Spleen (tissue), 11 donors: ENCODE results near the gene MGAT4B. TPM values are rescaled to one million over a fixed set of nuclear protein-coding genes. Genes with fewer than 3 reads are reported as not detected.

ENCODE experiments used
- DNase-seq: peaks from one replicate; pipeline ENCODE4 v3.0.0-alpha.2; 2020
- H3K27ac ChIP-seq, 8 donors: fragments of 200-600 bp; sonication (generic) in 7 of 8; 1 replicate in 4 of 8; 2 replicates in 4 of 8; pipeline versions ENCODE4 v1.5.0 to v1.8.0; 2016 to 2021; ENCODE audit warnings: inconsistent platforms in 4 of 8, mild to moderate bottlenecking in 4 of 8, moderate library complexity in 1 of 8
- H3K27me3 ChIP-seq, 7 donors: fragments of 200-600 bp; sonication (generic) in 6 of 7; replicated peaks in 1 of 7; 1 replicate in 4 of 7; 2 replicates in 3 of 7; pipeline versions ENCODE4 v1.5.0 to v1.8.0; 2016 to 2021; ENCODE audit warnings: inconsistent platforms in 3 of 7, mild to moderate bottlenecking in 1 of 7
- H3K36me3 ChIP-seq, 6 donors: fragments of 200-600 bp; sonication (generic) in 5 of 6; 1 replicate in 4 of 6; 2 replicates in 2 of 6; pipeline versions ENCODE4 v1.5.0 to v1.8.0; 2016 to 2021; ENCODE audit warnings: inconsistent platforms in 2 of 6
- H3K4me1 ChIP-seq, 6 donors: fragments of 200-600 bp; sonication (generic) in 5 of 6; 1 replicate in 3 of 6; 2 replicates in 3 of 6; pipeline versions ENCODE4 v1.5.0 to v1.8.0; 2016 to 2021; ENCODE audit warnings: inconsistent platforms in 3 of 6
- H3K4me3 ChIP-seq, 8 donors: fragments of 200-600 bp; sonication (generic) in 7 of 8; 1 replicate in 4 of 8; 2 replicates in 4 of 8; pipeline versions ENCODE4 v1.5.0 to v1.8.0; 2016 to 2021; ENCODE audit warnings: inconsistent platforms in 4 of 8, mild to moderate bottlenecking in 4 of 8, moderate library complexity in 2 of 8
- H3K9me3 ChIP-seq, 8 donors: fragments of 200-600 bp; sonication (generic) in 7 of 8; 1 replicate in 4 of 8; 2 replicates in 4 of 8; pipeline versions ENCODE4 v1.5.0 to v1.8.0; 2016 to 2021; ENCODE audit warnings: inconsistent platforms in 4 of 8
- CTCF ChIP-seq, 11 experiments: fragments of 200-600 bp in 7 of 11; fragments of 450-650 bp in 4 of 11; sonication (generic) in 4 of 11; IDR thresholded peaks in 8 of 11; conservative IDR thresholded peaks in 3 of 11; 1 replicate in 7 of 11; 2 replicates in 4 of 11; pipeline versions ENCODE4 v1.4.0 to v1.8.0; 2016 to 2021; ENCODE audit warnings: antibody characterized with exemption in 11 of 11, inconsistent platforms in 4 of 11, mild to moderate bottlenecking in 1 of 11
- POLR2A ChIP-seq, 3 donors: fragments of 450-650 bp; IDR thresholded peaks; one replicate each; pipeline ENCODE4 v1.5.1; 2017; ENCODE audit warnings: antibody characterized with exemption in 3 of 3, mild to moderate bottlenecking in 1 of 3
- POLR2AphosphoS5 ChIP-seq, 3 donors: sonication (generic); formaldehyde crosslinking; IDR thresholded peaks; one replicate each; pipeline ENCODE4 v1.5.1; 2017; ENCODE audit warnings: antibody characterized with exemption in 3 of 3
- WGBS, 5 donors: extraction: QIAGEN DNeasy Blood & Tissue Kit in 3 of 5; methylation state at CpG; one replicate each; pipeline versions ENCODE4 v1.1.5 to v1.1.7; 2013 to 2018; 5-methylcytosine and 5-hydroxymethylcytosine counted together
- intact Hi-C: fragments of 100-400 bp; cut with DNase I; formaldehyde crosslinking; loops from one replicate; pipeline ENCODE4 v1.15.0; 2023; ENCODE audit warnings: low total_unique reads
- polyA plus RNA-seq, 3 donors: library from polyadenylated mRNA; stranded (reverse); fragments of 200-250 nt; gene quantifications; one replicate each; pipeline ENCODE4 v1.2.1, GENCODE V29; 2013
- total RNA-seq, 7 donors: library from RNA; depleted of rRNA in 3 of 7; stranded (reverse); fragments of >200 nt in 3 of 7; fragmentation: NEBNext Ultra II Directional in 4 of 7; extraction: Animal tissue kit (Norgen Biotek cat#: 25700) in 4 of 7; gene quantifications; one replicate each; pipeline versions ENCODE4 v1.1.0 to v1.2.1, GENCODE V29; 2016 to 2021
- donor health status: healthy with polysubstance abuse.
- donor health status: DM: no; HTN: no; CAD: no; lungs with moderate emphysema.
- donor health status: DM: no; HTN: no; CAD: no.
- donor health status: Bipolar disorder and iron deficiency.
- donor health status: healthy.
- donor health status: DM: no; HTN: no; CAD: no.
- donor health status: DM: yes; HTN: yes; CAD: no.

Gene MGAT4B
- total and polyA plus RNA-seq, 10 donors: 34.9 to 117 (median 79.2) TPM

DNA sequence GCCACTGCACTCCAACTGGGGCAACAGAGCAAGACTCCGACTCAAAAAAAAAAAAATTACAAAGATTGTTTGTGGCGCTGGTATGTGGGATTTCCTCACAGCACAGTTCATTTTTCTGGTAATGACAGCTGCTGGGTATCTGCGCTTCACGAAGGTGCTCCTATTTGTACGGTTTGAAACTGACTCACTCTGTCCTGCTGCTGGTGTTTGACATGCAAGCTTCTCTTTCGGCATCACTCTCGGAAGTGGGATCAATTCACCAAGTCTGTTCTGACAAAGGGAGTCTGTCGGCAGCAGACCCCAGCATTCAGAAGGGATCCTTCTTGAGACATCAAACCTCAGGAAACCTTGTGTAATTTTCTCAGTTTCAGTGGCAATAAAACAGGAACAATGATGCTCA lies 47.7 kb downstream of the MGAT4B start:
- Histone ChIP-seq H3K4me3 (no peak overlapping the region), H3K4me1 (peaks cover 15 to 99% (median 77%) of the 10 kb centered on the region in 6 donors), H3K27ac (peak overlapping the region in 3 of 8 donors; percentile 67 to 68 (median 68)), H3K9me3 (no peaks in the 10 kb centered on the region), H3K27me3 (no peaks in the 10 kb centered on the region), H3K36me3 (no peaks in the 10 kb centered on the region)
- TF ChIP-seq CTCF (IDR thresholded peaks at IDR 0.05 in 8 of 11, conservative IDR thresholded peaks at IDR 0.05 in 3 of 11) (no peak), POLR2AphosphoS5 (IDR thresholded peaks at IDR 0.05) (no peak), POLR2A (IDR thresholded peaks at IDR 0.05) (no peak)
- intact Hi-C loops: no loop called here
- DNase-seq: no peak
- 54 to 88% (median 67%) methylated on average over 8 of the region's 8 CpGs for WGBS, 5 donors

DNA sequence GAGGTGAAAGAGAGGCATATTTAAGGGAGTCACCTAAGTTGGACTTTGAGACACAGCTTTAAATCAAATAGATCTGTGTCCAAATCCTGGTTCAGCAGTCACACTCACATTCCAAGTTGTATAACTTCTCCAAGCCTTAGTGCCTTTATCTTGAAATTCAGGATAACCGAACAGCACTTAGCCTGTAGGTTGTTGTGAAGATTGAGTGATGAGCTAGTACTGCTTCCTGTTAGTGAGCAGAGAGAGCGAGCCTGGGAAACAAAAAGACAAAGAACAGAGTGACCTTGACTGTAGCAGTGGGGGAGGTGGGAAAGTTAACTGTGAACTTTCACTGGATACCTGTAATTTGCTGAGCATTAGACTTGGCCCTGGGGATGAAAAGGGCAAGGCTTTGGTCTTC lies 51.6 kb downstream of the MGAT4B start:
- 35 to 60% (median 45%) methylated on average over 2 of the region's 2 CpGs for WGBS, 5 donors
- TF ChIP-seq CTCF (IDR thresholded peaks at IDR 0.05 in 8 of 11, conservative IDR thresholded peaks at IDR 0.05 in 3 of 11): no peak
- no peak for TF ChIP-seq POLR2AphosphoS5 (IDR thresholded peaks at IDR 0.05)
- TF ChIP-seq POLR2A (IDR thresholded peaks at IDR 0.05): no peak
- H3K4me3 ChIP-seq: no peak overlapping the region
- H3K36me3 ChIP-seq: peaks cover 0 to 17% (median 0%) of the 10 kb centered on the region in 6 donors
- intact Hi-C loops: no loop called here
- peaks cover 0 to 83% (median 50%) of the 10 kb centered on the region in 6 donors for H3K4me1 ChIP-seq
- H3K27ac ChIP-seq: peak overlapping the region in 1 of 8 donors; percentile 10
- no peaks in the 10 kb centered on the region for H3K27me3 ChIP-seq
- H3K9me3 ChIP-seq: no peaks in the 10 kb centered on the region
- no peak for DNase-seq

GRCh38 chr5:179753971-179754370 lies 52.7 kb downstream of the MGAT4B start:
- H3K9me3 ChIP-seq: no peaks in the 10 kb centered on the region
- no peak overlapping the region for H3K4me3 ChIP-seq
- H3K27ac ChIP-seq: peak overlapping the region in 1 of 8 donors; percentile 5
- TF ChIP-seq CTCF (IDR thresholded peaks at IDR 0.05 in 8 of 11, conservative IDR thresholded peaks at IDR 0.05 in 3 of 11) (no peak), POLR2AphosphoS5 (IDR thresholded peaks at IDR 0.05) (no peak), POLR2A (IDR thresholded peaks at IDR 0.05) (no peak)
- 73 to 92% (median 88%) methylated on average over 5 of the region's 5 CpGs for WGBS, 5 donors
- intact Hi-C loops: no loop called here
- peaks cover 0 to 27% (median 2%) of the 10 kb centered on the region in 6 donors for H3K36me3 ChIP-seq
- DNase-seq: no peak
- H3K4me1 ChIP-seq: peaks cover 0 to 83% (median 44%) of the 10 kb centered on the region in 6 donors
- H3K27me3 ChIP-seq: no peaks in the 10 kb centered on the region

GRCh38 chr5:179749857-179750508 lies 56.7 kb downstream of the MGAT4B start:
- intact Hi-C loops: no loop called here
- H3K27ac ChIP-seq: no peak overlapping the region
- no peaks in the 10 kb centered on the region for H3K9me3 ChIP-seq
- peaks cover 0 to 79% (median 37%) of the 10 kb centered on the region in 6 donors for H3K4me1 ChIP-seq
- H3K36me3 ChIP-seq: peaks cover 0 to 30% (median 2%) of the 10 kb centered on the region in 6 donors
- no peak overlapping the region for H3K4me3 ChIP-seq
- DNase-seq: no peak
- TF ChIP-seq POLR2A (IDR thresholded peaks at IDR 0.05): no peak
- TF ChIP-seq POLR2AphosphoS5 (IDR thresholded peaks at IDR 0.05): peak in 1 of 3 donors; percentile 3
- no peaks in the 10 kb centered on the region for H3K27me3 ChIP-seq
- WGBS, 5 donors: 85 to 96% (median 90%) methylated on average over 7 to 8 of the region's 8 CpGs
